ENCODE results near the gene OR52E1. TPM values are rescaled to one million over a fixed set of nuclear protein-coding genes. Genes with fewer than 3 reads are reported as not detected.

The OR52E1 gene
- total and polyA plus RNA-seq, 9 of the 15 experiments (the other 6 are each of a cell fraction or from before 2014, with no cell fraction given) = not detected

- no peak overlapping the region for H3K4me3 ChIP-seq
- intact Hi-C loops (cut with micrococcal nuclease) = no loop called here
- no peak for FAIRE-seq
- TF ChIP-seq KDM5B (IDR thresholded peaks at IDR 0.05; ENCODE audit: insufficient replicate concordance, low read depth, low read length) = no peak
- TF ChIP-seq EWSR1 (IDR thresholded peaks at IDR 0.05; ENCODE audit: borderline replicate concordance, low read depth, partially characterized antibody) = no peak
- TF ChIP-seq BCOR (IDR thresholded peaks at IDR 0.05) = no peak
- TF ChIP-seq YBX1 (IDR thresholded peaks at IDR 0.05) = no peak
- no peak for TF ChIP-seq SMAD1 (IDR thresholded peaks at IDR 0.05; ENCODE audit: low read depth, low read length, partially characterized antibody)
- no peak for TF ChIP-seq NEUROD1 (IDR thresholded peaks at IDR 0.05; ENCODE audit: borderline replicate concordance, low read depth, low read length, partially characterized antibody)
- no peak for TF ChIP-seq ZNF76 (CRISPR knock-in tag; IDR thresholded peaks at IDR 0.05; ENCODE audit: borderline replicate concordance)
- TF ChIP-seq BRF2 (IDR thresholded peaks at IDR 0.05; ENCODE audit: borderline replicate concordance, insufficient read depth, insufficient read length) = no peak
- no peak for TF ChIP-seq NFIC (IDR thresholded peaks at IDR 0.05)
- no peak for TF ChIP-seq KLF13 (tag; IDR thresholded peaks at IDR 0.05; ENCODE audit: borderline replicate concordance, low read depth)
- TF ChIP-seq HDAC2 (IDR thresholded peaks at IDR 0.05) = no peak
- TF ChIP-seq ATF1 (CRISPR knock-in tag; IDR thresholded peaks at IDR 0.05) = no peak
- TF ChIP-seq ATF1 (tag; IDR thresholded peaks at IDR 0.05) = no peak
- no peak for TF ChIP-seq REST (IDR thresholded peaks at IDR 0.05; ENCODE audit: borderline replicate concordance)
- no peak for TF ChIP-seq REST (CRISPR knock-in tag; IDR thresholded peaks at IDR 0.05; ENCODE audit: low read depth)
Measured at GRCh38 chr11:5038341-5038740, 31.0 kb upstream of the OR52E1 start.

More at GRCh38 chr11:5038341-5038740, 31.0 kb upstream of the OR52E1 start:
- no peaks in the 10 kb centered on the region for H3K9me3 ChIP-seq (replicated peaks; ENCODE audit: control insufficient read depth, insufficient read depth, low read depth, low read length)
- H3K27me3 ChIP-seq (ENCODE audit: control insufficient read depth in 2 of 2, insufficient read depth in 2 of 2, low read length in 2 of 2) = peaks cover 2 to 5% of the 10 kb centered on the region in 2 experiments; a peak in 2 of 5 replicates
- H3K4me2 ChIP-seq (ENCODE audit: insufficient read depth, low read length) = no peak overlapping the region
- 17% methylated on average over 1 of the region's 1 CpG for WGBS (ENCODE audit: insufficient coverage, low coverage, missing lambda C conversion rate)
- in situ Hi-C loops (cut with MboI) = no loop called here
- no peaks in the 10 kb centered on the region for H3K4me1 ChIP-seq (replicated peaks in 1 of 2; ENCODE audit: control insufficient read depth in 2 of 2, insufficient read depth in 2 of 2, low read length in 2 of 2)
- no peak for ATAC-seq
- no peak for DNase-seq (ENCODE audit: extremely low read depth in 1 of 4, low spot score in 3 of 4)
- no peaks in the 10 kb centered on the region for H3K9me1 ChIP-seq (ENCODE audit: control insufficient read depth, insufficient read depth, low read length)
- no peak overlapping the region for H2AFZ ChIP-seq (ENCODE audit: low read depth, low read length)
- no peak overlapping the region for H3K9ac ChIP-seq (ENCODE audit: insufficient read depth in 1 of 2, low read depth in 2 of 2, low read length in 2 of 2)
- no TSS peak for BruUV-seq (replicated peaks)
- no peaks in the 10 kb centered on the region for H3K36me3 ChIP-seq (ENCODE audit: control insufficient read depth, insufficient read depth, low read length)
- no peaks in the 10 kb centered on the region for H4K20me1 ChIP-seq (replicated peaks; ENCODE audit: control insufficient read depth, insufficient read depth, low read length)
- POLR2A ChIA-PET = no interaction called here
- H3K79me2 ChIP-seq (ENCODE audit: control insufficient read depth, insufficient read depth, low read length) = no peaks in the 10 kb centered on the region
- CTCF ChIA-PET (ENCODE audit: low intra/inter-chr PET ratio) = no interaction called here
- no peak overlapping the region for H3K27ac ChIP-seq (ENCODE audit: extremely low read depth, low read depth, low read length)
